Measurements from ENCODE around the gene TMCO4.

Gene TMCO4

DNA sequence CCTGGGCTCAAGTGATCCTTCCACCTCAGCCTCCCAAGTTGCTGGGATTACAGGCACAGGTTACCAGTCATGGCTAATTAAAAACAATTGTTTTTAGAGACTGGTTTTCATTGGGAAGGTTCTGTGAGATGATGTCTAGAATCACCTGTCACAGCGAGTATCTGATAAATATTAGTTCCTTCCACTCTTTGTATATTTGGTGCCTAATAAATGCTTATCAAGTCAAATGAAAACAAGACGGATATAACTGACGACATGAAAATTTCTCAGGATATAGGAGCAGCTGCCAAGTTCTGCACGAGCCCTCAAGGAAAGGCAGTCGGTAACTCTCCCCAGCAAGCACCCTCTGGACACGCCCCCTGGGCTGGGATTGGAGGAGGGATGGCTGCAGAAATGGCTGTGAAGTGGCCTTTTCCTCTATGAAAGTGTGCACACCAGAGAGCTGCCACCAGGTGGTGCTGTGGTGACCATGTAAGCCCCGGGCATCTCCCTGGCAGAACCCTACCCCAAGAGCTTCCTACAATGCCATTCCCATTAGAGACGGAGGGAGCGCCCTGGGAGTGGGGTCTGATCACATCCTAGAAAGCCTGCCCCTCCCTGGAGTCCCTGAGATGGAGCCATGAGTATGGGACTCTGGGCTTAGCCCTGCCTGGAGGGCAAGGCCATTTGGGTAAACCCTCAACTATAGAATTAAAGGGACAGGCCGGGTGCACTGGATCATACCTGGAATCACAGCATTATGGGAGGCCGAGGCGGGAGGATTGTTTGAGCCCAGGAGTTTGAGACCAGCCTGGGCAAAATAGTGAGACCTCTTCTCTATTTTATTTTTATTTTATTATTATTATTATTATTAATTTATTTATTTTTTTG lies 84.1 kb downstream of the TMCO4 start:
- peak; percentile 59 for DNase-seq (ENCODE audit: low read depth)

DNA sequence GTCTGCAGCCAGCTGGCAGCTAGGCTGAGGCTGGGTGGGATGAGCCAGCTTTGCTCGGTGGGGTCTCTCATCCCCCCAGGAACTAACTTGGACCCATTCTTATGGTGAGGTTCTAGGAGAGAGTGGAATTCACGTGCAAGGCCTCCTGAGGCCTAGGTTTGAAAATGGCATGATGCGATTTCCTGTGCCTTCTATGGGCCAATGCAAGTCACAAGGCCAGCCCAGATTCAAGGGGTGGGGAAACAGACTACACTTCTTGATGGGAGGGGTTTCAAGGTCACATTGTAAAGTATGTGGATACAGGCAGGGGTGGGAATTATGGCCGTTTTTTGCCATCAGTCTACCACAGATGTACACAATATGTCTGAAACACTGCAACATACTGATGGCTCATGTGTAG lies 86.8 kb downstream of the TMCO4 start:
- DNase-seq (ENCODE audit: low read depth), result no peak

DNA sequence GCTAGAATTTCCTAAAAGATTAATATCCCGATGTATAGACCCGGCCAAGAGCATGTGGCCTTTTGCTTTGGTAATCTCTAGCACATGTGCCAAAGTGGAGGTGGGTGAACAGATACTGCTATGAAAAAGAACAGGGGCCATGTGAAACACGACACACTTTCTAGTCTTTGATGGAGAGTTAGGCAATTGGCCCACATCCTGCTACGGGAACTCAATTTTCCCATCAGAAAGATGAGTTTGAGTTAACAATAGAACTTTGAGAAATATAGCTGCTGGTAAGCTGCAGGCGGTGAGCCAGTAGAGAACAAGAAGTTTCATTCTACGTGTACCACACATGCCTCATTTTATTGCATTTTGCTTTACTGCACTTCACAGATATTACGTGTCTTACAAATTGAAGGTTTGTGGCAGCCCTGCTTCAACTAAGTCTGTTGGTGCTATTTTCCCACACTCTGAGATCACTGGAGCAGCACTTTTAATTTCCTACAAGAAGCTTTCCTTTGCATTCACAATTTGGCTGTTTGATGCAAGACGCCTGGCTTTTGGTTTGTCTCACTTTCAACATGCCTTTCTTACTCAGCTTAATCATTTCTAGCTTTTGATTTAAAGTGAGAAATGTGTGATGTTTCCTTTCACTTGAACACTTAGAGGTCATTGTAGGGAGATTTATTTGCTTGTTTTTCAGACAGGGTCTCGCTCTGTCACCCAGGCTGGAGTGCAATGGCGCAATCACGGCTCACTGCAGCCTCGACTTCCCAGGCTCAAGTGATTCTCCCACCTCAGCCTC lies 88.7 kb downstream of the TMCO4 start:
- no peak for DNase-seq (ENCODE audit: low read depth)

DNA sequence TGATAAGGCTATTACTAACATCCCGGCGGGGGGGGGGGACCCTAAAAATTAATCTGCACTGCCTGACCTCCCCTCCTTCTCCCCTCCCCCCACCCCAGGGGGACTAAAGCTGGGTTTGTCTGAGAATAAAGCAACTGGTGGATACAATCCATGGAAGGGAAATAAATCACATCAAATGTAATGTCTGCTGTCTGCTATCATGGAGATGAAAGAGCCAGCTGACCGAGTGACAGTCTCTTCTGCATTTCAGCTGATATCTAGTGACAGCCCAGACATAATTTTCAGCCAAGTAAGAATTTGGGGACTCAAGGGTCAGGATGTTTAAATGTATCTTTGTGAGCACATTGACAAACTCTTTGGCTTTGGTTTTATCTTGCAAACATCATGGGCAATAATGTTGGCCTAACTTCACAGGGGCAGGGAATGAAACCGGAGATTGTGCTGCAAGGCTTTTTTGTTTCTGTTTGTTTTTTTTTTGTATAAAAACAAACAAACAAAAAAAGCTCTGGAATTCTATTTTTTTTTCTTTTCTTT lies 90.4 kb downstream of the TMCO4 start:
- no peak for DNase-seq (ENCODE audit: low read depth)

DNA sequence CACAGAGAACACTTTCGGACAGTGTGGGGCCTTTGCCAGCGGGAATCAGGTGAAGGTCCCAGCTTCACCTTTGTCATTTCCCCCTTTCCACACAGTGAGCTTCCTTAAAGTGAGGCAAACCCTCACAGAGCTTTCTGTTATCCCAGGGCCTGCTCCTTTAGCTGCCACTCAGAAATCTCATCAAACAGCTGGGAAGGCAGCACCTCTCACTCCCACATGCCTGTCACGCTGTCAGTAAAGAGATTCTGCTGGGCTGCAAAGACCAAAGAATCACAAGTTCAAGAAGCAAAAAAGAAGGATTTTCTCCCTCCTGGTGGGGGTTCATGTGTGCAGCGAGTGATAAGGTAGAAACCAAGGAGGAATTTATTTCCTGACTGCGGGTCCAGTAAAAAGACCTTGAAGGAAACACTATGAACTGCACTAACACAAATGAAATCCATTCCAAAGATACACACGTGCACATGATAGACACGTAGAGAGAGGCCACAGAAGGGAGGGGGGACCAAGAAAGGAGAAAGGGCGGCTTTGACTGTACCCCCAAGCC lies 91.1 kb downstream of the TMCO4 start:
- no peak for DNase-seq (ENCODE audit: low read depth)

DNA sequence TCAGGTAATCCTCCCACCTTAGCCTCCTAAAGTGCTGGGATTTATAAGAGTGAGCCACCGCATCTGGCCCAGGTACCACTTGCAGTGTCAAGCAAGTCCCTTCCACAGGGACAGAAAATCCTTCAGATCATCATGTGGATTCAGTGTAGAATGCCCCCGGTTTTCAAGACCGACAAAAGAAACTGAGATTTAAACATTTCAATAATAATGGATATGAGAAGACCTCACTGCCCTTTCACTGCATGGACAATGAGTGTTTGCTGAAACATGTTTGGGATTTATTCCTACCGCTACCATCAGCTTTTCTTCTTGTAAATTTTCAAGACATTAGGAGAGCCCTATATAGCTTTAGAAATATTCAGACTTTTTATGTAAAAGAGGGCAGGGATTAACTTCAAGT lies 93.6 kb downstream of the TMCO4 start:
- DNase-seq (ENCODE audit: low read depth), result no peak

DNA sequence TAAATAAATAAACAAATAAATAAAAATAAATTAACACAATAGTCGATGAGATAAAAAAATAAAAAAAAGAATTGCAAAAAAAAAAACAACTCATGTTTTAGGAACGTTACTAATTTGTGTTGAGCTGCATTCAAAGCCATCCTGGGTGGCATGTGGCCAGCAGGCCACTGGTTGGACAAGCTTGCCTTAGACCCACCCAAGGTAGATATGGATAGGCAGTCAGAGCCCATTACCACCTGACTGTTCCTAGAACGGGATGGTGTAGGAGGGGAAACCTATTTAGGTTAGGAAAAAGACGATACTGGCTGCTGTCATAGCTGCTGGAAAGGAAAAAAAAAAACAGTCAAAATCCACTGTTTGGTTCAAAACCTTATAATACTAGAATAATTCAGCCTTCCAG lies 94.3 kb downstream of the TMCO4 start:
- DNase-seq (ENCODE audit: low read depth), result no peak

DNA sequence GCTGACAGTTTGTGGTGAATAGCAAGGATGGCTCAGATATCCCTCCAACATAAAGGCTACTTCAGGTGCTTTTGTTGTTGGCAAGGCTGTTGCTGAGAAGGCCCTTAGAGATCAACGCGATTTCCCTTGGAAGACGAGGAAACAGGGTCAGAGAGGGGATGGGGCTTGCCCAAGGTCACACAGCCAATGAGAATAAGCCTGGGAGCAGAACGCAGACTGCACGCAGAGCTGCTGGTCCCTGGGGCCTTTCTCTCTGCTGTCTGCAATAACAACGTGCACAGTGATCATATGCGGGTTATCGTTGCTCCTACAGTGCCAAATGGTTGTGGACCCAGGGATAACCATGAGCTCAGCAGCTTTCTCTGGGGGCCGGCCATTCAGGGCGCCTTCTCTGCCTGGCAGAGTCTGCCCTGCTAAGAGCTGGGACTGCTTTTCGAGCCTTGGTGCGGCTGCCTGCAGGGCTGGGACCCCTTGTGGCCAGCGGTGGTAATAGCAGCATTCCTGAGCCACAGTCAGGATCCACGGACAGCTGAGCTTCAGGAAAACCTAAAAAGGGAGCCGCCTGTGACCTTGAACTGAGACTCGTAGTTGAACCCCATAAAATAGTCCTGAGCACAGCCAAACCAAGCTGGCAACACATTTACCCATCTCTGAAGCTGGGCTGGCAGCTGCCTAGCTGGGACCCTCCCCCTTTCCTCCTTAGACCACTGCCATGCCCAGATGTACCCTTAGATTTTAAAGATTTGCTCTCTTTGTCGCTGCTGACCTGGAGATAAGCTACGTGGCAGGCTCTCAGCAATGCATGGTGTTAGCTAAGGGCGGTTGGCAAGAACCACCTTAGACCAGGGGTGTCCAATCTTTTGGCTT lies 95.2 kb downstream of the TMCO4 start:
- peak; percentile 42 for DNase-seq (ENCODE audit: low read depth)

DNA sequence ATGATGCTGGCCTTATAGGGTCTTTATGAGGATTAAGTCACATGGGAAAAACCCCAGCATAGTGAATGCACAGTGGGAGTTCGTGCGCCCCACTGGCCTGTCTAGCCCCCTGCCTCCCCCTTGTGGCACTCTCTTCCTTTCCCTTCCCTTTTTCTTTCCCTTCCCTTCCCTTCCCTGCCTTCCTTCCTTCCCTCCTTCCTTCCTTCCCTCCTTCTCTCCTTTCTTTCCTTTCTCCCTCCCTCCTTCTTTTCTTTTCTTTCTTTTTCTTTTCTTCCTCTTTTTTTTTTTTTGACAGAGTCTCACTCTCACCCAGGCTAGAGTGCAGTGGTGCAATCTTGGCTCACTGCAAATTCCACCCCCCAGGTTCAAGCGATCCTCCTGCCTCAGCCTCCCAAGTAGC lies 96.4 kb downstream of the TMCO4 start:
- DNase-seq (ENCODE audit: low read depth), result no peak

DNA sequence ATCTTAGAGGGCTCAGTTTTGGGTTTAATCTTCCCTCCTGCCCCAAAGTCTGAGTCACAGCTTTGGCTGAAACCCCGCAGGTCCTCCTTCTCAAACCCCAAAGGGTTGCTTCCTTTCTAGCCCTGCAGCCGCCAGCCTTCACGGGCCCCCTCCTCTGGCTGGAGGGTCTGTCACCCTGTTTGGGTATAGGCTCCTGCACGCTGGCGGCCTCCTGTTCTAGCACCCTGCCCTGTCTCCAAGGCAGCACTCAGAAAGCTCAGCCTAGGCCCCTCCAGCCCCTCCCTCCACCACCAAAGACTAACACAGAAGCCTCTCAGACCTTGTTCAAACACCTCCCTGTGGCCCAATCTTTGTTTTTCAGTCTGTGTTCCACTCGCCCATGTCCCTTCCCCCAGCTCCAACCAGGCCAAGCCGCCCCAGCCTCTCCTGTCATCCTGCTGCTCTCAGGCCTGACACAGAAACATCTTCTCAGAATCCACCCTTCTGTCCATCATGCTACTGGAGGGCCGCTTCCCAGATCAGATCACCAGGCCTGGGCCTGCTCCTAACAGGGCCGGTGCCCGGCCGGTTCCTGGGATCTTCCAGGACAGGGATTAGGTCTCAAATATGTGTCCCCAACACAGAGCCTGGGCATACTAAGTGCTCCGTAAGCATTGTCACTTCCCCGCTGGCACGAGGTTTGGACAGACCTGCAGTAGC lies 99.5 kb downstream of the TMCO4 start:
- DNase-seq (ENCODE audit: low read depth), result no peak

DNA sequence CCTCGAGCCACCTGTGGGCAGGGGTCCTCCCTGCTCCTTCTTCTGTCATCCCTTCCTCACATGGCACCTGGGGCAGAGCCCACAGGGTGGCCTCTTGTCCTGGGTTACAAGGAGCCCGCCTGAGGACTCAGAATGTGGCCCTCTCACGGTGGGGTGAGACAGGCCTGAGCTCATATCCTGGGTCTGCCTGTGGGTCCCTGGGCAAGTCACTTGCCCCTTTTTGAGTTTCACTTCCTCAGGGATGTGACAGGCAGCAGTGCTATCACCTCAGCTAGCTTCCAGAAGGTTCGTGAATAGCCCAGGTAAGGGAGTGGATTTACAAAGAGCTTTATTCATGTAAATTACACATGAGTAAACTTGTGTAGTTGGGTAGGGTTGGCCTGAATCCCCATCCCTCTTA lies 101.5 kb downstream of the TMCO4 start:
- no peak for DNase-seq (ENCODE audit: low read depth)

DNA sequence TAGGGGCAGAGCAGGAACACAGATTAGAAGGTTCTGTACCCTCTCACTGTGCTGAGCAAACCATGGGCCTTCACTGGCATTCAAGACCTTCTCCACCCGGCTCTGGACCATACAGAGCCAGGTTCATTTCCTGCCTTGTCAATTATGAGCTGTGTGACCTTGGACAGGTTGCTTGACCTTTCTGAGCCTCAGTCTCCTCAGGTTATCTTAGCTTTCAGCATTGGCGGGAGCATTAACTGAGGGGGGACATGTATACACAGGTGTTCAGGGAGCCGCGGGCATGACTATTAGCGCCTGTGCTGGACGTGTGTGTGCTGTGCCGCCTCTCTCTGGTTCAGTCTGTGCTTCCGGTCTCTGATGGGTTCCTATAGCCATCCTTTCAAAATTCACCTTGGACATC lies 102.9 kb downstream of the TMCO4 start:
- DNase-seq (ENCODE audit: low read depth), result no peak

DNA sequence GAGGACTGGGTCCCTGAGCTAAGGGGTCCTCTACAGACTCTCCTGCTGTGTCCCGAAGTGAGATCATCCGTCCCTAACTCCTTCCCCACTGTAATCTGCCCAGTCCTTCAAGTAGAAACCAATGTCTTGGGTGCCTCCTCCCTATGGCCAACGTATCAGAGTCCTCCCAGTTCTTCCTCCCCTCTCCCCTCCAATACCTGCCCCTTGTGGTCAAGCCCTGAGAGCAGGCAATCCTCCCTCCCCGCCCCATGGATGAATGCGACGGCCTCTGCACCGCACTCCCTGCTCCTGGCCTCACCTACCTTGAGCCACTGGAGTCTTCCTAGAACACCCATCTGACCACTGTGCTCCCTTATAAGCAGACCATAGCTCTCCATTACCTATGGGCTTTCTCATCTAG lies 103.9 kb downstream of the TMCO4 start:
- no peak for DNase-seq (ENCODE audit: low read depth)

DNA sequence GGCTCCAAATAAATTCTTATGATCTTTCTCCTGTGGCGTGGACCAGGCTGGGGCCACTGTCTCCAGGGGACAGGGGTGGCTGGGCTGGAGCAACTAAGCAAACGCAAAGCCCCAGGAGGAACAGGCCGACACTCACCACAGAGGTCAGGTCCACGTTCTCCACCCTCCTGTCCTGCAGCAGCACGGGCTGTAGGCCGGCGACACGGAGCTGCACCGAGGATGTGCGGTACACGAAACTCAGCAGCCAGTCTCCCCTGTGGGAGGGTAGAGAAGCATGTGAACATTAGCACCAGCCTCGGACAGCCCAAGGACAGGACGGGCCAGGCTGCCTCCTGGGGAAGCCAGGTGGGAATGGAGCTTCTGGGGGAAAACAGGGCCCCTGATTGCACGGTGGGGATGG lies 105.4 kb downstream of the TMCO4 start:
- DNase-seq (ENCODE audit: low read depth), result no peak

DNA sequence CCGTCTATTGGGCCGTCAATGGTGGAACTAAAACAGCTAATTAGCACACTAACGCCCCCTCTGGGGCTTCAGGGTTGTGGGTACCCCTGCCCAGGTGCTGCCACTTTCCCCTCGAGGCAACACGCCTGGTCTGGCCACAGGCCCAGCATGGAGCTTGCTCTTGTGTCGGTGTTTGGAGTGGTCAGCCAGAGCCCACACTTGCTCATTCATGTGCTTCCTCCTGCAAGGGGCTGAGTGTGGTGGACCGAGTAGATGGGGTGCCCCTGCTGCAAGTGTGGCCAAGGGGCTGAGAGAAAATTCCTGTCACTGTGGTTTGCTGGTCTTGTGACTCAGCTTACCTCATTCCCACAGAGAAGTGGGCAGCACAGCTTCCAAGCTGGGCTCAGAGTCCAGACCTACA lies 109.4 kb downstream of the TMCO4 start:
- no peak for DNase-seq (ENCODE audit: low read depth)

DNA sequence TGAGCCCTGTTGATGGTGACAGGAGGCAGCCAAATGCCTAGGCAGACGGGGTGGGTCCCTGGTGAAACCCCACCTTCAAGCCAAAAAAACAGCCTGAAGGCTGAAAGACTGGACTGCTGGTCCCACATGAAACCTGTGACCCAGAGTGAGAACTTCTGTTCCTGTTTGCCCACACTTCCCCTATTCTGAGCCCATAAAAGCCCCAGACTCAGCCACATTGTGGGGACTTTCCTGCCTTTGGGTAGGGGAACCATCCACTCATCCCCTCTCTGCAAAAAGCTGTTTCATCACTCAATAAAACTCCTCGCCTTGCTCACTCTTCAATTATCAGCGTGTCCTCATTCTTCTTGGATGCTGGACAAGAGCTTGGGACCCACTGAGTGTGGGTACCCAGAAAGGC lies 109.9 kb downstream of the TMCO4 start:
- no peak for DNase-seq (ENCODE audit: low read depth)

DNA sequence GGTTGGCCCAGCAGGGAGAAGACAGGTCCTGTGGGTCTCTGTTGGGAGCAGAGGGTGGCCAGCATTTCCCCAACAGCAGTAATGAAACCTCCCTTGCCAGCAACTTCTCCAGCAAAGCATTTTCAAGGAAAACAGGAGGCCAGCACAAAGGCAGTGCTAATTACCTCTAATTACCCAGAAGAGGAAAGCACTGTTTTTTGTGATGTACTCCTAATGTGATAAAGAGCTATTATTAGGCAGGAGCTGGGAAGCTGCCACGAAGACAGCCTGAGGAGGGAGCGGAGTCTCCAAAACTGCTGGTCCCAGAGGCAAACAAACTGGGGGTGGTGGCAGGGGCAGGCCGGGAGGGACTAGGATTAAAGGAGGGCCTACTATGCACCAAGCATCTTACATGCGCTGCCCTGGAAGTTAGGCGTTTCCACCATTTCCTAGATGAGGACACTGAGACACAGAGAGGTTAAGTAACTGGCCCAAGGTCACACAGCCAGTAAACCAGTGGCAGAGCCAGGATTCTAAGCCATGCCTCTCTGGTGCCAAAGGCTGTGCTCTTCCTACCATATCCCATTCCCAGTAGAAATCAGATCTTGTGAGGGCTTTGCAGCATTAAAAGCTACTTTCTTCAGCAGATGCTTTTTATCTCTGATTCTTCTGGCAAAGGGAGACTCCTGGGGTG lies 110.5 kb downstream of the TMCO4 start:
- no peak for DNase-seq (ENCODE audit: low read depth)

DNA sequence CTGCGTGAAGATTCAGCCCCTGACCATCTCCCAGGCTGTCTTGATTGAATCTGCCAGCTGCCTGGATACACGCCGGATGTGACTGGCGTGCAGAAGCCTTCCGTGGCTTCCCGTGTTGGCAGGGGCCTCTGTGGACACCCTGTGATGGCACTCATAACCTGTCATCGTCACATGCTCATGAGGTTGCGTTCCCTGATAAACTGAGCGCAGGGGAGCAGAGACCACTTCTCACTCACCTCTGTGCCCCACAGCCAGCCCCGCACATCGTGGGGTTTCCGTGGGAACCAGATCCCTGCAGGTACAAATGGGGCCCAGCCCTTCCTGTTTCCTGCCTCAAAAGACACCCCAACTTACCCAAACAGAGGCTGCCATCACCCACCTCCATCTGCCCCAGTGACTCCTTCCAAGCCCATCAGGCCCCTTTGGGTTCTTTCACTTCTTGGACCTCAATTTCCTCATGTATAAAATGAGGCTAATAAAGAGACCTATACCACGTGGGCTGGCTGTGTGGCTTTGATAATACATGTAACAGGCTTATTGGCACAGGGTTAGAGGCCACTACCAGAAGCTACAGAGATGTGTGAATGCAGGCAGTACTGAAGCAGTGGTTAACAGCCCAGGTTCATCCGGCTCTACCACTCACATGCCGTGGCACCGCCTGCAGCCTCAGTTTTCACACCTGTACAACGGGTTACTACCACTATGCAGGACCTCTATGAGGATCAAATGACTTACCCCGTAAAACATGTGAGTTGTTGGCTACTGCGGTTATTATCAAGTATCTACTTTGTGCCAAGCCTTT lies 111.5 kb downstream of the TMCO4 start:
- DNase-seq (ENCODE audit: low read depth), result peak; percentile 7

DNA sequence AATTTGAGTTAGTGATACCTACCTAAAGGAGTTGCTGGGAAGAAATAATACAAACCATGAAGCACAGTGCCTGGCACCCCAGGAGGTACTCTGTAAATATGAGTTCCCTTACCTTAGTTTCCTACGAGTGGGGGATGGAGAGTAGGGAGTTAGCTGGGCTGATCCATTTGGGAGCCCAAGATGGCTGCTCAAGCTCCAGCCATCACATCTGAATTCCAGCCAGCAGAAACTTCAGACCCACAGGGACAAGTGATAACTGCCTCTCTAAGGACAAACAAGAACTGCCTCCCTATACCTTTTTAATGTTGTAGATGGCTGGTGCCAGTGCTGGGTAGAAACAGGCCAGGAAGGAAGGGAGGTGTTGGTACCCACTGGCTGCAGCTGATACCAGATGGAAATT lies 112.3 kb downstream of the TMCO4 start:
- DNase-seq (ENCODE audit: low read depth), result no peak

DNA sequence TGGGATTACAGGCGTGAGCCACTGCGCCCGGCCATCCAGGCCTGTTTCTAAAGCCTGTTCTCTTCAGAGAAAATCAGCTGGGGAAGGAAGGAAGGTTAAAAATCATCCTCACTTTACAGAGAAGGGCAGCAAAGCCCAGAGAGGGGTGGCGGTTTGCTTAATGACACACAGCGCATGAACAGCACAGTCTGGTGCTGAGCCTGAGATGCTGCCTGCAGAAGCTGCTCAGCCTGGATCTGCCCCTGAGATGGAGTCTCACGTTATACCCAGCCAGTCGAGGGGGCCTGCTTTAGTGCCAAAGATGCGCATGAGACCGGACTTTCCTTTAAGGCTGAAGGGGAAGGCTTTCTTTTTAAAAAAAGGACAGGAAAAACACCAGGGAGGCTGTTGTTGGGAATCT lies 113.7 kb downstream of the TMCO4 start:
- DNase-seq (ENCODE audit: low read depth), result no peak
